ENCODE results near the gene ANO1. TPM values are rescaled to one million over a fixed set of nuclear protein-coding genes. Genes with fewer than 3 reads are reported as not detected.
"Not testable (repeated sequence)": the region's sequence is repeated elsewhere in the genome, so short reads cannot be mapped to it uniquely, and the experiment has no call there.

ANO1 gene
- total RNA-seq, 1 experiment from 2014 or later: 17.8 TPM

DNA sequence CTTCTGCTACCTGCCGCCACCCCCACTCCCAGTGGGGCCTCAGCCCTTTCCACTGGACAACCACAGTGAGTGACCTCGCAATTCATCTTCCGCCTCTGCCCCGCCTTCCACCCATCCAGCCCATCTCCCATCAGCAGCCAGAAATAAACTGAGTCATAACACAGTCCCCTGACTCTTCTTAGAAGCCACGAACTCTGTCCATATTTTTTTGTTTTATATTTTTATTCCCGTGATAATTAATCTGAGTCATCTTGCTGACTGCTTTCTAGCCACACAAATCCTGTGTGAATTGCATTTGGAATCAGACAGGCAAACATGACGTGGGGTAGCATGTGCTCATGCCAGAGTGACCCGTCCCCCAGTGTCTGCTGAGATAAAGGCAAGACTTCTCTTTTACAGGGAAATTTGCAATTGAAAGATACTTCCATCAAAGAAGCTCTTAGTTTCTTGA, 132.0 kb downstream of the ANO1 start:
- H3K27me3 Mint-ChIP-seq (ENCODE audit: unreplicated experiment): no peaks in the 10 kb centered on the region
- H3K4me3 Mint-ChIP-seq (ENCODE audit: low read depth, unreplicated experiment): no peak overlapping the region
- no TSS peak for BruUV-seq (replicated peaks)
- H3K27ac Mint-ChIP-seq (ENCODE audit: unreplicated experiment): no peak overlapping the region
- peaks cover 41% of the 10 kb centered on the region for H3K36me3 Mint-ChIP-seq (ENCODE audit: insufficient read depth, unreplicated experiment)
- TF ChIP-seq, protein P1, sequence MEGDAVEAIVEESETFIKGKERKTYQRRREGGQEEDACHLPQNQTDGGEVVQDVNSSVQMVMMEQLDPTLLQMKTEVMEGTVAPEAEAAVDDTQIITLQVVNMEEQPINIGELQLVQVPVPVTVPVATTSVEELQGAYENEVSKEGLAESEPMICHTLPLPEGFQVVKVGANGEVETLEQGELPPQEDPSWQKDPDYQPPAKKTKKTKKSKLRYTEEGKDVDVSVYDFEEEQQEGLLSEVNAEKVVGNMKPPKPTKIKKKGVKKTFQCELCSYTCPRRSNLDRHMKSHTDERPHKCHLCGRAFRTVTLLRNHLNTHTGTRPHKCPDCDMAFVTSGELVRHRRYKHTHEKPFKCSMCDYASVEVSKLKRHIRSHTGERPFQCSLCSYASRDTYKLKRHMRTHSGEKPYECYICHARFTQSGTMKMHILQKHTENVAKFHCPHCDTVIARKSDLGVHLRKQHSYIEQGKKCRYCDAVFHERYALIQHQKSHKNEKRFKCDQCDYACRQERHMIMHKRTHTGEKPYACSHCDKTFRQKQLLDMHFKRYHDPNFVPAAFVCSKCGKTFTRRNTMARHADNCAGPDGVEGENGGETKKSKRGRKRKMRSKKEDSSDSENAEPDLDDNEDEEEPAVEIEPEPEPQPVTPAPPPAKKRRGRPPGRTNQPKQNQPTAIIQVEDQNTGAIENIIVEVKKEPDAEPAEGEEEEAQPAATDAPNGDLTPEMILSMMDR (IDR thresholded peaks at IDR 0.05; ENCODE audit: unreplicated experiment): no peak
- H3K9me3 Mint-ChIP-seq (ENCODE audit: low read depth, unreplicated experiment): no peaks in the 10 kb centered on the region
- no peak for DNase-seq
- H3K4me1 Mint-ChIP-seq (ENCODE audit: low read depth, unreplicated experiment): peaks cover 33% of the 10 kb centered on the region
- intact Hi-C loops (cut with micrococcal nuclease; ENCODE audit: unreplicated experiment): no loop called here
- CTCF ChIA-PET: no interaction called here

DNA sequence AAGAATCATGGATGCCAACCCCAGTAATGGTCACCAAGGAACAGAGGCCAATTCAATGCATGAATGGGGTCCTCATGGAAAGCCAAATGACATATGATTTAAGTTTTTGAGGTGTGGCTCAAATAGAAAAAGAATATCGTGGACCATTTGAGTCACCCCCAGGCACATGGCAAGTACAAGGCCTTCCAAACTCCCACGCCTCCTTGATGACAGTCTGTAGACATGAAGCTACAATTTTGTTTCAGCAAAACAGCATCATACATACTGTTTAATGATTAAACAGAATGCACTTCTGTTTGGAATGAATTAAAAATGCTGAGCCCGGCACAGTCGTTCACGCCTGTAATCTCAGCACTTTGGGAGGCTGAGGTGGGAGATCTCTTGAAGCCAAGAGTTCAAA, 132.4 kb downstream of the ANO1 start:
- DNase-seq: no peak
- intact Hi-C loops (cut with micrococcal nuclease; ENCODE audit: unreplicated experiment): no loop called here
- no peak overlapping the region for H3K27ac Mint-ChIP-seq (ENCODE audit: unreplicated experiment)
- TF ChIP-seq, protein P1 (IDR thresholded peaks at IDR 0.05; ENCODE audit: unreplicated experiment): no peak
- no peaks in the 10 kb centered on the region for H3K27me3 Mint-ChIP-seq (ENCODE audit: unreplicated experiment)
- BruUV-seq (replicated peaks): no TSS peak
- H3K4me1 Mint-ChIP-seq (ENCODE audit: low read depth, unreplicated experiment): peaks cover 28% of the 10 kb centered on the region
- CTCF ChIA-PET: interaction anchor here (0.7 to 1.6 kb wide), 2 partner anchors 14 to 23 kb away, joined by 3 to 4 read pairs; no protein-coding TSS in a partner anchor
- H3K4me3 Mint-ChIP-seq (ENCODE audit: low read depth, unreplicated experiment): no peak overlapping the region
- H3K9me3 Mint-ChIP-seq (ENCODE audit: low read depth, unreplicated experiment): no peaks in the 10 kb centered on the region
- H3K36me3 Mint-ChIP-seq (ENCODE audit: insufficient read depth, unreplicated experiment): peaks cover 37% of the 10 kb centered on the region

DNA sequence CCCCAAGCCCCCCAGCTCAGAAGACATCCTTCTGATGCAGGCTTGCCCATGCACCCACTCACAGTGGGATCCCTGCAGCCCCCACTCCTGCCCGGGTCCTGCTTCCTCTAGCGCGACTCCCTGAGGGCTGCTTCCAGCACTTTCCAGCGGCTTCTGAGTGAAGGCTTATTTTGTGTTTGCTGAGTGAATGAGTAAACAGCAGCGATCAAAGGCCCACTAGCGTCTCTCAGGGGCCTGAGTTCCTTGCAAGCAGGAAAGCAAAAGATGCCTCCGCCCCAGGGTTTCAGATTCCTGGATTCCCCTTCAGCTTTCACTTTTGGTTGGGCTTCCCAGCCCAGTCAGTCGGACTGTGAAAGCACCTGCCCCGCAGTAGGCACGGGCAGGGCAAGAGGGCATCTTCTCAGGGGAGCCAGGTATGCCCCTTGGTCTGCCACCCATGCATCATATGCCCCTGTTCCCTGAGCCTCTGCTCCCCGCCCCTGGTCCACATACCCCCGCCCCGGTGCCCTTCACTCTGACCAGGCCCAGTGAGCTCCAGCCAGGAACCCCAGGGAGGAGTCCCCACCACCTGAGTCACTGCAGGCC, 134.2 kb downstream of the ANO1 start:
- peak overlapping the region; percentile 16 for H3K27ac Mint-ChIP-seq (ENCODE audit: unreplicated experiment)
- DNase-seq: peak; percentile 37
- CTCF ChIA-PET: interaction anchor here (1.2 kb wide), 1 partner anchor 16 kb away, joined by 3 read pairs; no protein-coding TSS in a partner anchor
- peaks cover 19% of the 10 kb centered on the region for H3K36me3 Mint-ChIP-seq (ENCODE audit: insufficient read depth, unreplicated experiment)
- no TSS peak for BruUV-seq (replicated peaks)
- H3K9me3 Mint-ChIP-seq (ENCODE audit: low read depth, unreplicated experiment): no peaks in the 10 kb centered on the region
- TF ChIP-seq, protein P1 (IDR thresholded peaks at IDR 0.05; ENCODE audit: unreplicated experiment): no peak
- intact Hi-C loops (cut with micrococcal nuclease; ENCODE audit: unreplicated experiment): no loop called here
- H3K4me3 Mint-ChIP-seq (ENCODE audit: low read depth, unreplicated experiment): peak overlapping the region; percentile 34
- peaks cover 22% of the 10 kb centered on the region for H3K4me1 Mint-ChIP-seq (ENCODE audit: low read depth, unreplicated experiment)
- H3K27me3 Mint-ChIP-seq (ENCODE audit: unreplicated experiment): no peaks in the 10 kb centered on the region

DNA sequence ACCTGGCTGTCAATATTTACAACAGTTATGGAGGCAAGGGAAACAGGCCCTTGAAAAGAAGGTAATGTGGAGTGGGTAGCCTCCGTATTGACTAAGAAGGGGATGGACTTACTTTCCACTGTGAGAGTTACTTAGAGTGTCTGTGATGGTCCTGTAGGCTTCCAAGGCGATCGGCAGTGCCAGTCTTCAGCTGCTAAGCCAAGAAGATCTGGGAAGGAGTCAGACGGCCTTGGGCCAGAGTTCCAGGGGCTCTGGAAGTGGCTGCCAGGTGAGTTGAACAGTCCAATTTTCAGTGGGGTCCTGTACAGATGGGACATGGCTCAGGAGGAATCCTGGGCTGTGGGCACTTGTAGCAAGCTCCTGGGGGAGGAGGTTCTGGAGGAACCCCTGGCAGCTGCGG, 139.3 kb downstream of the ANO1 start:
- not testable (repeated sequence) for H3K36me3 Mint-ChIP-seq (ENCODE audit: insufficient read depth, unreplicated experiment); BruUV-seq (replicated peaks)
- H3K4me1 Mint-ChIP-seq (ENCODE audit: low read depth, unreplicated experiment): peaks cover 11% of the 10 kb centered on the region

DNA sequence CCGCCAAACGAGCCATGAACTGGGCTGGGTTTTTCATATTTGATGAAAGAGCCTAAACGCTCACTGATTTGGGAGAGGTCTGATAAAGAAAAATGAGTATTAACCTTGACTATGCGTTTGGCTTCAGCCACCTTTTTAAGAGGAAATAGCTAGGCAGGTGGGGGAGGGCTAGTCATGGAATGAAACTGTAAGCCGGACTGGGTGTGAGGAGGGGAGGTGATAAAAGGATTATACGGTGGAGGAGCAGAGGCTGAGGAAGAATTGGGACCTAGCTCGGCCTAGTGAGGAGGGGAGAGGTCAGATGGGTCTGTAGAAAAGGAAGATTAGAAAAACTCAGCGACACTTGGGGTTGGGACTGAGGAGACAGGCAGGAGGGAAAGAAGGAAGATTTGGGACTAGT, 140.0 kb downstream of the ANO1 start:
- peak overlapping the region; percentile 17 for H3K27ac Mint-ChIP-seq (ENCODE audit: unreplicated experiment)
- DNase-seq; H3K36me3 Mint-ChIP-seq (ENCODE audit: insufficient read depth, unreplicated experiment); H3K4me1 Mint-ChIP-seq (ENCODE audit: low read depth, unreplicated experiment); H3K9me3 Mint-ChIP-seq (ENCODE audit: low read depth, unreplicated experiment); BruUV-seq (replicated peaks); CTCF ChIA-PET; intact Hi-C loops (cut with micrococcal nuclease; ENCODE audit: unreplicated experiment); H3K4me3 Mint-ChIP-seq (ENCODE audit: low read depth, unreplicated experiment); H3K27me3 Mint-ChIP-seq (ENCODE audit: unreplicated experiment): not testable (repeated sequence)

More for the DNA sequence above, 139.3 kb downstream of the ANO1 start:
- intact Hi-C loops (cut with micrococcal nuclease; ENCODE audit: unreplicated experiment); CTCF ChIA-PET; DNase-seq; H3K9me3 Mint-ChIP-seq (ENCODE audit: low read depth, unreplicated experiment); H3K4me3 Mint-ChIP-seq (ENCODE audit: low read depth, unreplicated experiment); H3K27ac Mint-ChIP-seq (ENCODE audit: unreplicated experiment); H3K27me3 Mint-ChIP-seq (ENCODE audit: unreplicated experiment): not testable (repeated sequence)
